GM23338 (cell line): ENCODE measurements around the gene CNPY4. TPM values are rescaled to one million over a fixed set of nuclear protein-coding genes. Genes with fewer than 3 reads are reported as not detected.

Experiments
- ATAC-seq: fragments of 200-7000 bp; cut with Tn5 transposase; 3 replicates; pipeline ENCODE4 v1.9.1; 2020
- DNase-seq: peaks from one replicate; pipeline ENCODE4 v3.0.0-alpha.2; 2015; ENCODE audit warnings: low spot score
- H2AFZ ChIP-seq: fragments of 200-600 bp; sonication (generic); 2 replicates; pipeline ENCODE4 v1.8.0; 2016; ENCODE audit warnings: antibody characterized with exemption, mild to moderate bottlenecking, moderate library complexity
- H3F3A ChIP-seq: fragments of 200-600 bp; sonication (generic); replicated peaks from 2 replicates; pipeline ENCODE4 v1.8.0; 2017; ENCODE audit warnings: antibody characterized with exemption, mixed run types, low read depth
- H3K27ac ChIP-seq: fragments of 200-600 bp; sonication (generic); 2 replicates; pipeline ENCODE4 v1.6.1; 2016; ENCODE audit warnings: low read depth
- H3K27me3 ChIP-seq: fragments of 200-600 bp; sonication (generic); 2 replicates; pipeline ENCODE4 v1.8.0; 2016; ENCODE audit warnings: mild to moderate bottlenecking, mixed run types, moderate library complexity; ENCODE audit not compliant: insufficient read depth
- H3K36me3 ChIP-seq: fragments of 200-600 bp; sonication (generic); 2 replicates; pipeline ENCODE4 v1.8.0; 2016; ENCODE audit warnings: mild to moderate bottlenecking; ENCODE audit not compliant: insufficient read depth
- H3K4me1 ChIP-seq: fragments of 200-600 bp; sonication (generic); 2 replicates; pipeline ENCODE4 v1.8.0; 2016; ENCODE audit warnings: mild to moderate bottlenecking, moderate library complexity; ENCODE audit not compliant: insufficient read depth
- H3K4me2 ChIP-seq: fragments of 200-600 bp; sonication (generic); 2 replicates; pipeline ENCODE4 v1.7.1; 2017; ENCODE audit warnings: mixed run types
- H3K4me3 ChIP-seq: fragments of 200-600 bp; sonication (generic); 2 replicates; pipeline ENCODE4 v1.6.1; 2016; ENCODE audit warnings: mixed run types
- H3K79me2 ChIP-seq: fragments of 200-600 bp; sonication (generic); replicated peaks from 2 replicates; pipeline ENCODE4 v1.8.0; 2017; ENCODE audit warnings: mild to moderate bottlenecking; ENCODE audit not compliant: insufficient read depth
- H3K9me2 ChIP-seq: fragments of 200-600 bp; sonication (generic); 2 replicates; pipeline ENCODE4 v1.8.0; 2017; ENCODE audit not compliant: insufficient read depth
- H4K20me1 ChIP-seq: fragments of 200-600 bp; sonication (generic); replicated peaks from 2 replicates; pipeline ENCODE4 v1.8.0; 2017; ENCODE audit warnings: mild to moderate bottlenecking; ENCODE audit not compliant: insufficient read depth
- H3K27ac Mint-ChIP-seq: 2 replicates; pipeline ENCODE4 v1.8.0; 2020; ENCODE audit warnings: inconsistent platforms, mild to moderate bottlenecking, moderate library complexity, mixed read lengths
- H3K27me3 Mint-ChIP-seq: 3 replicates; pipeline ENCODE4 v1.8.0; 2022; ENCODE audit warnings: low read depth, mild to moderate bottlenecking, moderate library complexity, mixed read lengths, inconsistent platforms; ENCODE audit not compliant: insufficient read depth, poor library complexity
- H3K36me3 Mint-ChIP-seq: 3 replicates; pipeline ENCODE4 v1.8.0; 2021; ENCODE audit warnings: low read depth, mild to moderate bottlenecking, inconsistent platforms, moderate library complexity, mixed read lengths
- H3K4me1 Mint-ChIP-seq: 3 replicates; pipeline ENCODE4 v1.8.0; 2020; ENCODE audit warnings: mild to moderate bottlenecking, inconsistent platforms, mixed read lengths
- H3K4me3 Mint-ChIP-seq: 3 replicates; pipeline ENCODE4 v1.8.0; 2021; ENCODE audit warnings: moderate library complexity, mild to moderate bottlenecking, inconsistent platforms, mixed read lengths
- H3K9me3 Mint-ChIP-seq: 3 replicates; pipeline ENCODE4 v1.8.0; 2020; ENCODE audit warnings: moderate library complexity, mild to moderate bottlenecking, inconsistent platforms, mixed read lengths
- CREB1 ChIP-seq: fragments of 250-450 bp; sonication (Bioruptor Pico); IDR thresholded peaks from 2 replicates; pipeline ENCODE4 v1.5.0; 2020; ENCODE audit warnings: low read depth, mild to moderate bottlenecking, moderate library complexity
- ETS1 ChIP-seq: IDR thresholded peaks from 2 replicates; pipeline ENCODE4 v1.6.1; 2016; ENCODE audit warnings: antibody characterized with exemption
- EZH2 ChIP-seq: fragments of 200-600 bp; sonication (generic); IDR thresholded peaks from one replicate; pipeline ENCODE4 v1.8.0; 2017; ENCODE audit warnings: antibody characterized with exemption, mild to moderate bottlenecking, low read depth; ENCODE audit not compliant: unreplicated experiment
- EZH2phosphoT487 ChIP-seq: fragments of 200-600 bp; sonication (generic); IDR thresholded peaks from one replicate; pipeline ENCODE4 v1.8.1; 2018; ENCODE audit warnings: antibody characterized with exemption; ENCODE audit not compliant: unreplicated experiment
- JUNB ChIP-seq: IDR thresholded peaks from one replicate; pipeline ENCODE4 v1.6.1; 2016; ENCODE audit warnings: antibody characterized with exemption; ENCODE audit not compliant: unreplicated experiment
- POLR2AphosphoS5 ChIP-seq: IDR thresholded peaks from 2 replicates; pipeline ENCODE4 v1.6.1; 2016; ENCODE audit warnings: antibody characterized with exemption, low read depth
- REST ChIP-seq: IDR thresholded peaks from one replicate; pipeline ENCODE4 v1.6.1; 2018; ENCODE audit warnings: antibody characterized with exemption; ENCODE audit not compliant: unreplicated experiment
- STAT1 ChIP-seq: IDR thresholded peaks from one replicate; pipeline ENCODE4 v1.6.1; 2016; ENCODE audit warnings: antibody characterized with exemption; ENCODE audit not compliant: unreplicated experiment
- ZNF114 ChIP-seq: fragments of 250-450 bp; sonication (Bioruptor Pico); IDR thresholded peaks from 2 replicates; pipeline ENCODE4 v1.5.0; 2020; ENCODE audit warnings: mild to moderate bottlenecking, moderate library complexity
- polyA plus RNA-seq: library from polyadenylated mRNA; unstranded; fragments of >200 nt; fragmentation: Nextera tagmentation; extraction: Ambion mirVana; gene quantifications from 2 replicates; pipeline ENCODE4 v1.2.1, GENCODE V29; 2016
- total RNA-seq: library from RNA; depleted of rRNA; stranded (reverse); fragments of >200 nt; shearing (Covaris generic); gene quantifications from 2 replicates; pipeline ENCODE4 v1.2.3, GENCODE V29; 2014

CNPY4 gene
- total and polyA plus RNA-seq, 2 experiments from 2014 or later = 10.7 to 12.0 TPM

- H2AFZ ChIP-seq = peak within 1 kb of the TSS; percentile 95; the same call in 1 of the 2 replicates
- Mint-ChIP-seq H3K27me3 (peaks cover 34% of the 10 kb centered on the region), H3K4me1 (peaks cover 18% of the 10 kb centered on the region), H3K9me3 (no peaks in the 10 kb centered on the region), H3K36me3 (peaks cover 37% of the 10 kb centered on the region), H3K27ac (peak within 1 kb of the TSS; percentile 94), H3K4me3 (peak within 1 kb of the TSS; percentile 93)
- H3K27me3 ChIP-seq = no peaks in the 10 kb centered on the region
- H3K79me2 ChIP-seq = peaks cover 8% of the 10 kb centered on the region
- peak within 1 kb of the TSS; percentile 82 for H3K4me3 ChIP-seq
- peaks cover 6% of the 10 kb centered on the region for H3K4me1 ChIP-seq
- H4K20me1 ChIP-seq = peaks cover 11% of the 10 kb centered on the region; the same call in 1 of the 2 replicates
- peak within 1 kb of the TSS; percentile 90 for H3K27ac ChIP-seq
- H3K4me2 ChIP-seq = peak within 1 kb of the TSS; percentile 90
- no peaks in the 10 kb centered on the region for H3K9me2 ChIP-seq
- TF ChIP-seq CREB1 (CRISPR knock-in tag) (no peak), REST (peak; percentile 26), EZH2 (no peak), POLR2AphosphoS5 (peak; percentile 91), EZH2phosphoT487 (no peak), ETS1 (peak; percentile 49; the same call in 1 of the 2 replicates), ZNF114 (no peak), JUNB (no peak), STAT1 (no peak)
- H3F3A ChIP-seq = peaks cover 53% of the 10 kb centered on the region
- peaks cover 17% of the 10 kb centered on the region for H3K36me3 ChIP-seq
- ATAC-seq (peak; percentile 26), DNase-seq (peak; percentile 86)
Observed at GRCh38 chr7:100088621-100089457, 30.6 kb upstream of the CNPY4 start, which contains the start of gene COPS6. COPS6 (plus strand) TSS chr7:100088969; CDS start chr7:100088991, 22 bp downstream.
